ENCODE measurements around the gene ZNF398. TPM values are rescaled to one million over a fixed set of nuclear protein-coding genes. Genes with fewer than 3 reads are reported as not detected.

Gene ZNF398
- total and polyA plus RNA-seq, 10 of the 15 experiments (the other 5 are each of a cell fraction or from before 2014, with no cell fraction given): 2.3 to 15.3 (median 10.0) TPM

- TF ChIP-seq JUNB (IDR thresholded peaks at IDR 0.05) (no peak), POLR2AphosphoS2 (IDR thresholded peaks at IDR 0.05; ENCODE audit: low read depth, low read length) (no peak), HDAC2 (IDR thresholded peaks at IDR 0.05) (no peak), POU2F2 (IDR thresholded peaks at IDR 0.05; ENCODE audit: borderline replicate concordance, low read depth, low read length) (no peak), SRF (IDR thresholded peaks at IDR 0.05; ENCODE audit: low read depth in 2 of 2, low read length in 2 of 2) (no peak), IRF4 (IDR thresholded peaks at IDR 0.05; ENCODE audit: low read depth, low read length) (no peak), KAT2A (conservative IDR thresholded peaks at IDR 0.05; ENCODE audit: control insufficient read depth, low read depth, low read length) (no peak), FOXM1 (IDR thresholded peaks at IDR 0.05; ENCODE audit: low read depth, low read length) (no peak)
These were observed 34.2 kb downstream of the ZNF398 start (continued) for GRCh38 chr7:149181450-149181790.

- no peaks in the 10 kb centered on the region for H3K79me2 ChIP-seq (ENCODE audit: control insufficient read depth, insufficient read depth, low read length)
- no peaks in the 10 kb centered on the region for H3K27me3 ChIP-seq (replicated peaks in 1 of 2; ENCODE audit: control insufficient read depth in 2 of 2, insufficient read depth in 2 of 2, low read length in 1 of 2)
- H3K4me3 ChIP-seq: no peak overlapping the region
- SMC1A ChIA-PET (ENCODE audit: uncharacterized antibody, unreplicated experiment): no interaction called here
- DNase-seq (ENCODE audit: low read depth, low spot score) (no peak), ATAC-seq (no peak), FAIRE-seq (no peak)
- WGBS (ENCODE audit: insufficient coverage, insufficient replicate concordance, low lambda C conversion rate, missing lambda C conversion rate): 98% methylated on average over 6 of the region's 6 CpGs
- RAD21 ChIA-PET (ENCODE audit: unreplicated experiment): no interaction called here
- H3K9me3 ChIP-seq (replicated peaks; ENCODE audit: control insufficient read depth, insufficient read depth, low read length): no peaks in the 10 kb centered on the region
- in situ Hi-C loops (cut with MboI) (no loop called here), intact Hi-C loops (cut with micrococcal nuclease; ENCODE audit: unreplicated experiment) (no loop called here)
- no peak for TF ChIP-seq BCL3 (IDR thresholded peaks at IDR 0.05; ENCODE audit: borderline replicate concordance, insufficient read depth, low read depth, low read length, poor library complexity, severe bottlenecking)
- no peak for TF ChIP-seq GATAD2B (conservative IDR thresholded peaks at IDR 0.05; ENCODE audit: low read depth)
- no peak for TF ChIP-seq ASH2L (IDR thresholded peaks at IDR 0.05; ENCODE audit: borderline replicate concordance, low read depth)
- CTCF ChIA-PET: interaction anchor here (1.0 kb wide), 1 partner anchor 11 kb away, joined by 3 read pairs; the partner anchor contains the start of gene ZNF282
- no peaks in the 10 kb centered on the region for H4K20me1 ChIP-seq (ENCODE audit: control insufficient read depth, insufficient read depth)
- H3K36me3 ChIP-seq (ENCODE audit: control insufficient read depth in 2 of 2, insufficient read depth in 2 of 2, low read length in 1 of 2): peaks cover 4 to 6% of the 10 kb centered on the region in 2 experiments; a peak in 3 of 4 replicates
- no peak overlapping the region for H2AFZ ChIP-seq (ENCODE audit: control insufficient read depth, low read depth, low read length)
- no peak overlapping the region for H3K4me2 ChIP-seq (ENCODE audit: control insufficient read depth, insufficient read depth)
- no peak overlapping the region for H3K9ac ChIP-seq (ENCODE audit: control insufficient read depth, insufficient read depth, low read length)
- H3K4me1 ChIP-seq (ENCODE audit: control insufficient read depth, insufficient read depth, low read length): no peaks in the 10 kb centered on the region
- H3K27ac ChIP-seq (ENCODE audit: control insufficient read depth, insufficient read depth): no peak overlapping the region
- no TSS peak for BruUV-seq (replicated peaks)
- POLR2A ChIA-PET: no interaction called here
These were observed 37.0 kb downstream of the ZNF398 start for GRCh38 chr7:149184274-149184673.
